ENCODE results near the gene ELOVL6. TPM values are rescaled to one million over a fixed set of nuclear protein-coding genes. Genes with fewer than 3 reads are reported as not detected.
A peak's percentile ranks its signal among the peaks of the same experiment; 100 is the strongest.

ELOVL6 gene
- total and polyA plus RNA-seq, 11 donors: 0.50 to 22.4 (median 2.9) TPM

DNA sequence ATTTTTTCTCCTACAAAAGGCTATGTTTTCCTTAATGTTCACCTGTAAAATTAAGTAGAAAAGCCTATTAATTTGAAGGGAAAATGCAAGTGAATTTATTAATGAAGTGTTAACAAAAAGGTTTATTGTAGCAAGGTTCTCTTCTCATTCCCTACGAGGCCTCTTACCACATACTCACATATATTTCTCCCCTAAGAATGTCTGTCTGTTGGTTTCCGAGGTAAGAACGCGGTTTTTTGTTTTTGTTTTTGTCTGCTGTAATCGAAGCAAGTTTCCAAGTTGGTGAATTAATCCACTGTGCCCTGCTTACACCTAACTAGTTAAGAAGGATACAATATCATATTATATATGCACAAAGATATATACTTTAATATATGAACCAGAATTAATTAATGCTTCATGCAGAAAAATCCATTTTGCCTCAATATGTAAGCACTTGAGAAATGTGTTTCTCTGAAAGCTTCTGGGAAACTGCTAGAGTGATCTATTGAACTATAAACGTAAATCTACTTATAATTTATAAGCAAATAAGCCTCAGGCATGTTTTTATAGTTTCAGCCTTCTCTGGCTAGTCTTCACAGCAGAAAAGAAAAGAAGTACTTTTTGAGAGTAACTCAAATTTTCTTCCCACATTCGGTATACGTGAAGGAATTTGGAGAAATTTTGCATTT is 164.9 kb downstream of the ELOVL6 start:
- H3K27me3 ChIP-seq: peaks cover 0 to 55% (median 0%) of the 10 kb centered on the region in 9 donors
- no peaks in the 10 kb centered on the region for H3K9me3 ChIP-seq
- H3K36me3 ChIP-seq: no peaks in the 10 kb centered on the region
- no peak for TF ChIP-seq POLR2A (IDR thresholded peaks at IDR 0.05)
- TF ChIP-seq, protein P1, sequence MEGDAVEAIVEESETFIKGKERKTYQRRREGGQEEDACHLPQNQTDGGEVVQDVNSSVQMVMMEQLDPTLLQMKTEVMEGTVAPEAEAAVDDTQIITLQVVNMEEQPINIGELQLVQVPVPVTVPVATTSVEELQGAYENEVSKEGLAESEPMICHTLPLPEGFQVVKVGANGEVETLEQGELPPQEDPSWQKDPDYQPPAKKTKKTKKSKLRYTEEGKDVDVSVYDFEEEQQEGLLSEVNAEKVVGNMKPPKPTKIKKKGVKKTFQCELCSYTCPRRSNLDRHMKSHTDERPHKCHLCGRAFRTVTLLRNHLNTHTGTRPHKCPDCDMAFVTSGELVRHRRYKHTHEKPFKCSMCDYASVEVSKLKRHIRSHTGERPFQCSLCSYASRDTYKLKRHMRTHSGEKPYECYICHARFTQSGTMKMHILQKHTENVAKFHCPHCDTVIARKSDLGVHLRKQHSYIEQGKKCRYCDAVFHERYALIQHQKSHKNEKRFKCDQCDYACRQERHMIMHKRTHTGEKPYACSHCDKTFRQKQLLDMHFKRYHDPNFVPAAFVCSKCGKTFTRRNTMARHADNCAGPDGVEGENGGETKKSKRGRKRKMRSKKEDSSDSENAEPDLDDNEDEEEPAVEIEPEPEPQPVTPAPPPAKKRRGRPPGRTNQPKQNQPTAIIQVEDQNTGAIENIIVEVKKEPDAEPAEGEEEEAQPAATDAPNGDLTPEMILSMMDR (IDR thresholded peaks at IDR 0.05): no peak
- peaks cover 0 to 11% (median 0%) of the 10 kb centered on the region in 12 donors for H3K4me1 ChIP-seq
- no peak overlapping the region for H3K4me3 ChIP-seq
- 79 to 85% (median 82%) methylated on average over 8 of the region's 8 CpGs for WGBS, 4 donors
- DNase-seq: no peak
- no peak overlapping the region for H3K27ac ChIP-seq
- intact Hi-C loops (cut with DNase I): no loop called here
- no peak for ATAC-seq

DNA sequence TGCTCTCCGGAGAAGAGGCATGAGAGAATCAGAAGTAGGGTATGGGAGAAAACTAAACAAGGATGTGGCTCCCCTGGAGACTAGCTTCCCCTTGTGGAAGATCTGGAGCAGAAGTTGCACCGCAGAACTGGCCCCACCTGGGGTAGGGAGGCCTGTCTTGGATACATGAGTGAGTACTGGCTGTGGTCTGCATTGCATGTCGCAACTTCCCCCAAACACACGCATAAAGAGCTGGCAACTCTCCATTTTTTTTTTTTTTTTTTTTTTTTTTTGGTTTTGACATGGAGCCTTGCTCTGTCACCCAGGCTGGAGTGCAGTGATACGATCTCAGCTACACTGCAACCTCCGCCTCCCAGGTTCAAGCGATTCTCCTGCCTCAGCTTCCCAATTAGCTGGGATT is 165.8 kb downstream of the ELOVL6 start:
- intact Hi-C loops (cut with DNase I): no loop called here
- Histone ChIP-seq H3K36me3 (no peaks in the 10 kb centered on the region), H3K4me3 (no peak overlapping the region), H3K27ac (no peak overlapping the region), H3K9me3 (no peaks in the 10 kb centered on the region), H3K27me3 (peaks cover 0 to 46% (median 0%) of the 10 kb centered on the region in 9 donors), H3K4me1 (peaks cover 0 to 11% (median 0%) of the 10 kb centered on the region in 12 donors)
- WGBS, 4 donors: 83 to 91% (median 86%) methylated on average over 7 of the region's 7 CpGs
- DNase-seq (peak in 1 of 5 donors; percentile 33), ATAC-seq (peak in 3 of 4 donors; percentile 45 to 71 (median 51))
- TF ChIP-seq POLR2A (IDR thresholded peaks at IDR 0.05): no peak
- TF ChIP-seq, protein P1 (IDR thresholded peaks at IDR 0.05): no peak

DNA sequence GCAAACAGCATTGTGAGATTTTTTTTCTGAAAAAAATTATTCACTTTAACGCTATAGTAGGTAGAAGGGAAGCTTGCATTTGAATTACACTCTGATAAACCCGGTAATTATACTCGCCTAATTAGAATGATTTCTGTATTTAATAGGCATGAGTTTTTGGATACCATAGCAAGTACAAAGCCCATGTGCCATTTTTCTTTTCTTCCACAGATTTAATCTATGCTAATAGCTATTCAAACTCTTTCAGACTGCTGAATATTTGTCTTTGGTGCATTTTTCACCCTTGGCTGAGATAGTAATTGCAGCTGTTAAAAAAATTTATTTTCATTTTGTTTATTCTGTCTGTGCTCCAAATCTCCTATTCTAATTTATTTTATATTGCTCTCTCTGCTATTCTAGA is 172.7 kb downstream of the ELOVL6 start:
- Histone ChIP-seq H3K4me3 (no peak overlapping the region), H3K27ac (no peak overlapping the region), H3K9me3 (no peaks in the 10 kb centered on the region), H3K36me3 (no peaks in the 10 kb centered on the region), H3K4me1 (no peaks in the 10 kb centered on the region), H3K27me3 (peaks cover 0 to 34% (median 0%) of the 10 kb centered on the region in 9 donors)
- intact Hi-C loops (cut with DNase I): no loop called here
- DNase-seq: no peak
- no peak for ATAC-seq
- WGBS, 4 donors: 85 to 94% (median 90%) methylated on average over 3 of the region's 3 CpGs
- TF ChIP-seq, protein P1 (IDR thresholded peaks at IDR 0.05): no peak
- no peak for TF ChIP-seq POLR2A (IDR thresholded peaks at IDR 0.05)

DNA sequence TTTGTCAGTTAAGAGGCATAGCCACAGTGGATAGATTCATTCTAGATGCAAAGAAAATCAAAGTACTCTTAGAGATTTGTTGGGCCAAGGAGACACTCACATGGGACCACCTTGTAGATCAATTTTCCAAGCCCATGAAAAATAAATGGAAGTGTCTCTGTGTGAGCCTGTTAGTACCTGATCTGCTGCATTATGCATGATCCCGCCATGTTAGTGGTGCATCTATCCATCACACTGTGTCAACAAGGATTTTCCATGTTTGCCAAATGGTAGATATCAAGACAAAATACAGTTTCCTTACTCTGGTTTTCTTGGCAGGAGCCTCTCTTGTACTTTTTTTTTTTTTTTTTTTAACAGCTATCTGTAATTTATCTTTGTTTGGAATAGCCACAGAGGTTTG is 173.4 kb downstream of the ELOVL6 start:
- no peak for TF ChIP-seq POLR2A (IDR thresholded peaks at IDR 0.05)
- TF ChIP-seq, protein P1 (IDR thresholded peaks at IDR 0.05): no peak
- no peak for ATAC-seq
- DNase-seq: no peak
- no peaks in the 10 kb centered on the region for H3K4me1 ChIP-seq
- H3K9me3 ChIP-seq: no peaks in the 10 kb centered on the region
- H3K27me3 ChIP-seq: peaks cover 0 to 27% (median 0%) of the 10 kb centered on the region in 9 donors
- intact Hi-C loops (cut with DNase I): no loop called here
- WGBS, 4 donors: 83 to 87% (median 84%) methylated on average over 1 of the region's 1 CpG
- no peak overlapping the region for H3K4me3 ChIP-seq
- no peaks in the 10 kb centered on the region for H3K36me3 ChIP-seq
- no peak overlapping the region for H3K27ac ChIP-seq
